ENCODE results near the gene KLRD1. TPM values are rescaled to one million over a fixed set of nuclear protein-coding genes. Genes with fewer than 3 reads are reported as not detected.

KLRD1 gene, protein sequence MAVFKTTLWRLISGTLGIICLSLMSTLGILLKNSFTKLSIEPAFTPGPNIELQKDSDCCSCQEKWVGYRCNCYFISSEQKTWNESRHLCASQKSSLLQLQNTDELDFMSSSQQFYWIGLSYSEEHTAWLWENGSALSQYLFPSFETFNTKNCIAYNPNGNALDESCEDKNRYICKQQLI
- 0.17 and 0.26 TPM in 2 replicates for total RNA-seq
- polyA plus RNA-seq, result under 0.01 and 0.06 TPM in 2 replicates
- 0.14 TPM in 1 of 2 replicates, not detected in the other for polyA plus RNA-seq (2012)
- polyA minus RNA-seq (ENCODE audit: low replicate concordance), result not detected in 2 replicates

DNA sequence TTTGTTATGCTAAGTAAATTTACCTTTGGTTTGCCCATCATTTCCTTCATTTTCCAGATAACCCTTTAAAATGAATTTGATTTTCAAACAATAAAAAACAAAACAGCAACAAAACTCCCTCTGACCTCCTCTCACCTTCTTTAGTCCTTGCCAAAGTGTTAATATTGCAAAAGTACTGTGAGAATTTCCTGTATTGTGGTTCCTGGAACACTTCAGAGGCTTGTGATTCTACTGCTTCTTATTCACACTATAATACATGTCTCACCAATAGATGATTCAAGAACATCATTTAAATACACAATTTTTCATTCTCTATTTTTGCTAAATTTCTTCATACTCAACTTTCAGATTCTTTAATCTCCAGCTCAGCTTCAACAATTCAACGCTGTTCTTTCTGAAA lies at the start of gene KLRD1:
TSS of gene KLRD1 (plus strand) at position 241 of the 400 bp plus-strand sequence. CDS start 208 bp downstream, outside the sequence.
- DNase-seq (ENCODE audit: low read depth in 2 of 2), result peak in 1 of 2 donors; percentile 22
- Histone ChIP-seq H3K27me3 (ENCODE audit: control insufficient read depth, insufficient read depth, low read length) (no peaks in the 10 kb centered on the region), H3K9me3 (ENCODE audit: control insufficient read depth, insufficient read depth, low read depth, low read length) (no peaks in the 10 kb centered on the region), H4K20me1 (ENCODE audit: control insufficient read depth, extremely low read depth, insufficient read depth, low read length) (no peaks in the 10 kb centered on the region), H2AFZ (ENCODE audit: low read length) (no peak within 1 kb of the TSS), H3K9ac (ENCODE audit: insufficient read depth, low read length) (no peak within 1 kb of the TSS), H3K27ac (ENCODE audit: insufficient read depth, low read length) (no peak within 1 kb of the TSS), H3K4me3 (replicated peaks in 1 of 4; ENCODE audit: control extremely low read depth in 1 of 4, insufficient read depth in 1 of 4, low read depth in 3 of 4, low read length in 4 of 4) (no peak within 1 kb of the TSS), H3K79me2 (ENCODE audit: control insufficient read depth, insufficient read depth, low read length) (no peaks in the 10 kb centered on the region), H3K4me1 (ENCODE audit: control insufficient read depth, extremely low read depth, insufficient read depth, low read length) (no peaks in the 10 kb centered on the region), H3K36me3 (ENCODE audit: control insufficient read depth, insufficient read depth, low read length) (no peaks in the 10 kb centered on the region), H3K4me2 (ENCODE audit: extremely low read depth, insufficient read depth, low read length) (no peak within 1 kb of the TSS)
- TF ChIP-seq, protein P1, sequence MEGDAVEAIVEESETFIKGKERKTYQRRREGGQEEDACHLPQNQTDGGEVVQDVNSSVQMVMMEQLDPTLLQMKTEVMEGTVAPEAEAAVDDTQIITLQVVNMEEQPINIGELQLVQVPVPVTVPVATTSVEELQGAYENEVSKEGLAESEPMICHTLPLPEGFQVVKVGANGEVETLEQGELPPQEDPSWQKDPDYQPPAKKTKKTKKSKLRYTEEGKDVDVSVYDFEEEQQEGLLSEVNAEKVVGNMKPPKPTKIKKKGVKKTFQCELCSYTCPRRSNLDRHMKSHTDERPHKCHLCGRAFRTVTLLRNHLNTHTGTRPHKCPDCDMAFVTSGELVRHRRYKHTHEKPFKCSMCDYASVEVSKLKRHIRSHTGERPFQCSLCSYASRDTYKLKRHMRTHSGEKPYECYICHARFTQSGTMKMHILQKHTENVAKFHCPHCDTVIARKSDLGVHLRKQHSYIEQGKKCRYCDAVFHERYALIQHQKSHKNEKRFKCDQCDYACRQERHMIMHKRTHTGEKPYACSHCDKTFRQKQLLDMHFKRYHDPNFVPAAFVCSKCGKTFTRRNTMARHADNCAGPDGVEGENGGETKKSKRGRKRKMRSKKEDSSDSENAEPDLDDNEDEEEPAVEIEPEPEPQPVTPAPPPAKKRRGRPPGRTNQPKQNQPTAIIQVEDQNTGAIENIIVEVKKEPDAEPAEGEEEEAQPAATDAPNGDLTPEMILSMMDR (conservative IDR thresholded peaks at IDR 0.05 in 1 of 2, IDR thresholded peaks at IDR 0.05 in 1 of 2; ENCODE audit: low read depth in 1 of 2, low read length in 2 of 2), result no peak
- no peak for TF ChIP-seq EZH2 (IDR thresholded peaks at IDR 0.05; ENCODE audit: low read length, missing control alignments)

DNA sequence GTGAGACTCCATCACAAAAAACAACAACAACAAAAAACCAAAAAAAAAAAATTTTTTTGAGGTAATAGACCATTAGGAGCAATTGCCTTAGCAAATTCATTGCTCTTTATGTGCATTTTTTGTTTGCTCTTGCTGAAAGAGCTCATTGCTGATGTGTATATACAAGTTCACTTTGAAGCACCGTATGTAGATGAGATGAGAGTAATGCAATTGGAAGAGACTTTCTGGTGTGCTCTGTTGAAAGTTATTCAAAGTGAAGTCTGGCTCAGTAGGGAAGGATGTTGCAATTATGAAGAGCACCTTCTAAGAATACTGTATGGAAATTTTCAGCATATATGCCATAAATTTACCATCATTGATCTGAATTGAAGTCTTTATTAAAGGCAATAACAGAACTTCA lies 46.7 kb upstream of the KLRD1 start:
- Histone ChIP-seq H3K9me3 (ENCODE audit: control insufficient read depth, insufficient read depth, low read depth, low read length) (no peaks in the 10 kb centered on the region), H3K36me3 (ENCODE audit: control insufficient read depth, insufficient read depth, low read length) (no peaks in the 10 kb centered on the region), H4K20me1 (ENCODE audit: control insufficient read depth, extremely low read depth, insufficient read depth, low read length) (no peaks in the 10 kb centered on the region), H3K27ac (ENCODE audit: insufficient read depth, low read length) (no peak overlapping the region), H3K9ac (ENCODE audit: insufficient read depth, low read length) (no peak overlapping the region), H3K79me2 (ENCODE audit: control insufficient read depth, insufficient read depth, low read length) (no peaks in the 10 kb centered on the region), H2AFZ (ENCODE audit: low read length) (no peak overlapping the region), H3K4me3 (replicated peaks in 1 of 4; ENCODE audit: control extremely low read depth in 1 of 4, insufficient read depth in 1 of 4, low read depth in 3 of 4, low read length in 4 of 4) (no peak overlapping the region), H3K4me1 (ENCODE audit: control insufficient read depth, extremely low read depth, insufficient read depth, low read length) (no peaks in the 10 kb centered on the region), H3K4me2 (ENCODE audit: extremely low read depth, insufficient read depth, low read length) (no peak overlapping the region), H3K27me3 (ENCODE audit: control insufficient read depth, insufficient read depth, low read length) (no peaks in the 10 kb centered on the region)
- DNase-seq (ENCODE audit: low read depth in 2 of 2), result no peak
- no peak for TF ChIP-seq EZH2 (IDR thresholded peaks at IDR 0.05; ENCODE audit: low read length, missing control alignments)
- TF ChIP-seq, protein P1 (conservative IDR thresholded peaks at IDR 0.05 in 1 of 2, IDR thresholded peaks at IDR 0.05 in 1 of 2; ENCODE audit: low read depth in 1 of 2, low read length in 2 of 2), result no peak

DNA sequence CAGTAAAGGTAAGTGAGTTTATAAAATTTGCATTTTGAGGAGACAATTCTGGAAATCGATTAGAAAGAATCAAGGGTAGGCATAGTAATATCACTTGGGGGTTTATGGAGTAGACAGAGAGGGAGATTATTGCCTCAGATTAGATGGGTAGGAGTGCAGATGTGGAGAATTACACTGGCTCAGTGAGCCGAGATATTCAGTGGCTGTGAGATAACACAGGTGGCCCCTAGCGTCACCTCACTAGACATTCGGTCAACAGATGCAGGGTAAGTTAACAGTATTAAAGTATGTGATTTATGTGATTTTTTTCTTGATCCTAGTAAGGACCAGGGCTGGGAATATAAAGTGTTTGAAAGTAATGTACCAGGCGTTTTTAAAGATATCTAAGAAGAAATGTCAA lies 39.6 kb upstream of the KLRD1 start:
- no peak for DNase-seq (ENCODE audit: low read depth in 2 of 2)
- H3K27ac ChIP-seq (ENCODE audit: insufficient read depth, low read length), result no peak overlapping the region
- H3K9me3 ChIP-seq (ENCODE audit: control insufficient read depth, insufficient read depth, low read depth, low read length), result no peaks in the 10 kb centered on the region
- H3K4me3 ChIP-seq (replicated peaks in 1 of 4; ENCODE audit: control extremely low read depth in 1 of 4, insufficient read depth in 1 of 4, low read depth in 3 of 4, low read length in 4 of 4), result no peak overlapping the region
- no peaks in the 10 kb centered on the region for H4K20me1 ChIP-seq (ENCODE audit: control insufficient read depth, extremely low read depth, insufficient read depth, low read length)
- H3K36me3 ChIP-seq (ENCODE audit: control insufficient read depth, insufficient read depth, low read length), result no peaks in the 10 kb centered on the region
- no peak for TF ChIP-seq EZH2 (IDR thresholded peaks at IDR 0.05; ENCODE audit: low read length, missing control alignments)
- TF ChIP-seq, protein P1 (conservative IDR thresholded peaks at IDR 0.05 in 1 of 2, IDR thresholded peaks at IDR 0.05 in 1 of 2; ENCODE audit: low read depth in 1 of 2, low read length in 2 of 2), result no peak
- no peaks in the 10 kb centered on the region for H3K4me1 ChIP-seq (ENCODE audit: control insufficient read depth, extremely low read depth, insufficient read depth, low read length)
- no peak overlapping the region for H2AFZ ChIP-seq (ENCODE audit: low read length)
- no peaks in the 10 kb centered on the region for H3K27me3 ChIP-seq (ENCODE audit: control insufficient read depth, insufficient read depth, low read length)
- no peak overlapping the region for H3K4me2 ChIP-seq (ENCODE audit: extremely low read depth, insufficient read depth, low read length)
- no peak overlapping the region for H3K9ac ChIP-seq (ENCODE audit: insufficient read depth, low read length)
- H3K79me2 ChIP-seq (ENCODE audit: control insufficient read depth, insufficient read depth, low read length), result no peaks in the 10 kb centered on the region
